HL-60 (cell line): Measurements from ENCODE around the gene SAMD14.

Experiments used
- CTCF ChIP-seq: IDR thresholded peaks from one replicate; pipeline ENCODE4 v1.5.1; 2011; ENCODE audit warnings: low read length, control low read depth, inconsistent platforms; ENCODE audit not compliant: insufficient read depth
- POLR2AphosphoS5 ChIP-seq: IDR thresholded peaks from 2 replicates; pipeline ENCODE4 v1.6.1; 2012; ENCODE audit warnings: low read depth

GRCh38 chr17:50135316-50136095 lies 5.5 kb upstream of the SAMD14 start:
- TF ChIP-seq CTCF (no peak), POLR2AphosphoS5 (peak; percentile 31; the same call in 1 of the 2 replicates)
